Measurements from ENCODE around the gene IYD.

The IYD gene

DNA sequence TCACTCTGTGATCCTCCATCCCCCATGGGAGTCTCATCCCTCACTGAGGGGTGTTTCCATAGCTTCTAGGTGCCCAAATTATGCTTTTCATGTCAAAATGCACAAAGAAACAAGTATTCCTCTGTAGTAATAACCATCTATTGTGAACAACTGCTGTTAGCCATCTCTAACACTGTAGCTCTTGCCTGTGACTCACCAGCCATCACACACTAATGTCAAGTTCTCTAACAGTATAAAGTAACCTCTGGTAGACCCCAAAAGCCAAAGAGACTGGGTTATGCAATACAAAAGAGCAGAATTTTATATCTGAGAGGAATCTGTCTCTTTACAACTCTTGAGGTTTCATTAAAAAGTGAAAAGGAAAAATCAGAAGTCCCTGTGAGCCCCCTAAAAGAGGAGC lies 25.4 kb upstream of the IYD start:
- Histone ChIP-seq H3K9me3 (ENCODE audit: severe bottlenecking) (no peaks in the 10 kb centered on the region), H3K36me3 (no peaks in the 10 kb centered on the region), H3K27me3 (ENCODE audit: insufficient read depth, low read depth, severe bottlenecking) (no peaks in the 10 kb centered on the region), H3K27ac (no peak overlapping the region), H3K4me3 (ENCODE audit: low read depth, low read length) (no peak overlapping the region)
- TF ChIP-seq, protein P1, sequence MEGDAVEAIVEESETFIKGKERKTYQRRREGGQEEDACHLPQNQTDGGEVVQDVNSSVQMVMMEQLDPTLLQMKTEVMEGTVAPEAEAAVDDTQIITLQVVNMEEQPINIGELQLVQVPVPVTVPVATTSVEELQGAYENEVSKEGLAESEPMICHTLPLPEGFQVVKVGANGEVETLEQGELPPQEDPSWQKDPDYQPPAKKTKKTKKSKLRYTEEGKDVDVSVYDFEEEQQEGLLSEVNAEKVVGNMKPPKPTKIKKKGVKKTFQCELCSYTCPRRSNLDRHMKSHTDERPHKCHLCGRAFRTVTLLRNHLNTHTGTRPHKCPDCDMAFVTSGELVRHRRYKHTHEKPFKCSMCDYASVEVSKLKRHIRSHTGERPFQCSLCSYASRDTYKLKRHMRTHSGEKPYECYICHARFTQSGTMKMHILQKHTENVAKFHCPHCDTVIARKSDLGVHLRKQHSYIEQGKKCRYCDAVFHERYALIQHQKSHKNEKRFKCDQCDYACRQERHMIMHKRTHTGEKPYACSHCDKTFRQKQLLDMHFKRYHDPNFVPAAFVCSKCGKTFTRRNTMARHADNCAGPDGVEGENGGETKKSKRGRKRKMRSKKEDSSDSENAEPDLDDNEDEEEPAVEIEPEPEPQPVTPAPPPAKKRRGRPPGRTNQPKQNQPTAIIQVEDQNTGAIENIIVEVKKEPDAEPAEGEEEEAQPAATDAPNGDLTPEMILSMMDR (IDR thresholded peaks at IDR 0.05; ENCODE audit: low read depth, low read length), result no peak
- DNase-seq, result no peak

DNA sequence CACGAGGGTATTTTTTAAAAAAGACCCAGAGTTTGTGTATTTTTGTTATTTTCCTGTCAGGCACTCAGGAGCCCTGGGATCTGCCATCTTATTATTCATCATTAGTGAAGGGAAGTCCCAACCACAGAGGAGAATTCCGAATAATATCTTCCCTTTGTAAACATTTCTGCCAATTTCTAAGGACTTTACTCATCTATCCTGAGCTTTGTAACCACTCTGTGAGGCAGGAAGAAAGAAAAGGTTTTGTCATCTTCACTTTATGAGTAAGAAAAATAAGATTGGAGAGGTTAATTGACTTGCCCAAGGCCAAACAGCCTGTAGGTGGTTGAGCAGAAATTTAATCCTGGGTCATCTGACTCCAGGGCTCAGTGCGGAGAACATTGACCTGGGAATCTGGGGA lies 23.0 kb upstream of the IYD start:
- DNase-seq, result no peak
- no peak overlapping the region for H3K4me3 ChIP-seq (ENCODE audit: low read depth, low read length)
- no peaks in the 10 kb centered on the region for H3K36me3 ChIP-seq
- H3K27ac ChIP-seq, result no peak overlapping the region
- no peaks in the 10 kb centered on the region for H3K27me3 ChIP-seq (ENCODE audit: insufficient read depth, low read depth, severe bottlenecking)
- H3K9me3 ChIP-seq (ENCODE audit: severe bottlenecking), result no peaks in the 10 kb centered on the region
- TF ChIP-seq, protein P1 (IDR thresholded peaks at IDR 0.05; ENCODE audit: low read depth, low read length), result no peak

DNA sequence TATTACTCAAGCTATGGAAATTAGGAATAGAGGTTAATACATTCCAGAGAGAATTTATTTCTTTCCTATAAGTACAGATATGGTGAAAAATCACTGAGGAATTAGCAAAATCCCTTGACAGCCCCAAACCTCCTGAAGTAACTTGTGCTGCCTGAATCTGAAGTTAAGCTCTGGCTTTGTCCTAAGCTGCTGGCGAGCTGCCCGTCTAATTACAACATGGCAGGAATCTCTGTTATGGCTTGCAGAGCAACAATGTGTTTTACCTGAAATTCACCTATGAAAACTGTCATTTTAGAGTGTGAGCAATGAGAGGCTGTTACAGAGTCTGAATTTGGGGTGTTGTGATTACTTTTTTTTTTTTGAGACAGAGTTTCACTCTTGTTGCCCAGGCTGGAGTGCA lies 22.5 kb upstream of the IYD start:
- Histone ChIP-seq H3K27ac (no peak overlapping the region), H3K36me3 (no peaks in the 10 kb centered on the region), H3K9me3 (ENCODE audit: severe bottlenecking) (no peaks in the 10 kb centered on the region), H3K4me3 (ENCODE audit: low read depth, low read length) (no peak overlapping the region), H3K27me3 (ENCODE audit: insufficient read depth, low read depth, severe bottlenecking) (no peaks in the 10 kb centered on the region)
- TF ChIP-seq, protein P1 (IDR thresholded peaks at IDR 0.05; ENCODE audit: low read depth, low read length), result no peak
- DNase-seq, result no peak

DNA sequence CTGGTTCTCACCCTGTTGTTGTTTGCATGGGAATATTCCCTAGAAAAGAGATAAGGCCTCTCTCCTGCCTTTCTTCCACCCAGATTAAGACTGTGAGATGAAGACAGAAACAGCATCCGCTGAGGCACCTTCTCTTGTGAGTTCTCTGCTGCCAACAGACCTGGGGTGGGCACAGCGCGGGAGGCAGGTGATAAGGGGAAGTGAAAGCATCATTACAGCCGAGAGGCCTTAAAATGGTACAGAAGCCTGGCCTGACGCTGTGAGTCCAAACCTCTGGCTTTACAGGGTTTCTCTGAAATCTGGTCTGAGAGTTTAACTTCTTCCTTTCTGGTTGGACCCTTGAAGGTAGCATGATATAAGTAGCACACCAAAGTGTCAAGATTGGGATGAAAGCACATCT lies 21.0 kb upstream of the IYD start:
- DNase-seq, result no peak
- Histone ChIP-seq H3K4me3 (ENCODE audit: low read depth, low read length) (no peak overlapping the region), H3K27me3 (ENCODE audit: insufficient read depth, low read depth, severe bottlenecking) (no peaks in the 10 kb centered on the region), H3K36me3 (no peaks in the 10 kb centered on the region), H3K27ac (no peak overlapping the region), H3K9me3 (ENCODE audit: severe bottlenecking) (no peaks in the 10 kb centered on the region)
- TF ChIP-seq, protein P1 (IDR thresholded peaks at IDR 0.05; ENCODE audit: low read depth, low read length), result no peak

DNA sequence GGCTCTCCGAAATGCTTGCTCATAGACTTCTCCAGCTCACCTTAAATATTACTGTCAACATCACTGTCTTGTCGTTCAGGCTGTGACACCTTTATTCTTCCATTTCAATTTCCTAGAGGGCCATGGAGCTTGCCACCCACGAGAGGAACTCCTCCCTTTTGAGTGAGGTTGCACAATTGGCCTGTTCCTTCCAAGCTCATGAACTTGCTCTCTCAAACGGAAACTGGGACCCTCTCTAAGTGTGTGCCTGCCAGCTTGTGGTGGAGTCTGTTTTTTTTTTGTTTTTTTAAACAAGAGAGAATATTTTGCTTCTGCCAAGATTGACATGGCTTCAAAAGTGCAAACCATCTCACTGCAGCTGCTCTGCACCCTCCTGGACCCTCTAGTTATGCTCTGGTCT lies 19.3 kb upstream of the IYD start:
- no peak for DNase-seq
- no peaks in the 10 kb centered on the region for H3K9me3 ChIP-seq (ENCODE audit: severe bottlenecking)
- no peak overlapping the region for H3K4me3 ChIP-seq (ENCODE audit: low read depth, low read length)
- no peak overlapping the region for H3K27ac ChIP-seq
- TF ChIP-seq, protein P1 (IDR thresholded peaks at IDR 0.05; ENCODE audit: low read depth, low read length), result no peak
- H3K27me3 ChIP-seq (ENCODE audit: insufficient read depth, low read depth, severe bottlenecking), result no peaks in the 10 kb centered on the region
- H3K36me3 ChIP-seq, result no peaks in the 10 kb centered on the region

All from WERI-Rb-1 (cell line).